ENCODE data around the gene DCANP1.

Gene DCANP1

GRCh38 chr5:135399794-135400542 is 47.2 kb downstream of the DCANP1 start:
- H3K27ac ChIP-seq = peak overlapping the region; percentile 83
- TF ChIP-seq ZFX (IDR thresholded peaks at IDR 0.05; ENCODE audit: borderline replicate concordance) = no peak
- no peak for TF ChIP-seq CTCF (IDR thresholded peaks at IDR 0.05)

DNA sequence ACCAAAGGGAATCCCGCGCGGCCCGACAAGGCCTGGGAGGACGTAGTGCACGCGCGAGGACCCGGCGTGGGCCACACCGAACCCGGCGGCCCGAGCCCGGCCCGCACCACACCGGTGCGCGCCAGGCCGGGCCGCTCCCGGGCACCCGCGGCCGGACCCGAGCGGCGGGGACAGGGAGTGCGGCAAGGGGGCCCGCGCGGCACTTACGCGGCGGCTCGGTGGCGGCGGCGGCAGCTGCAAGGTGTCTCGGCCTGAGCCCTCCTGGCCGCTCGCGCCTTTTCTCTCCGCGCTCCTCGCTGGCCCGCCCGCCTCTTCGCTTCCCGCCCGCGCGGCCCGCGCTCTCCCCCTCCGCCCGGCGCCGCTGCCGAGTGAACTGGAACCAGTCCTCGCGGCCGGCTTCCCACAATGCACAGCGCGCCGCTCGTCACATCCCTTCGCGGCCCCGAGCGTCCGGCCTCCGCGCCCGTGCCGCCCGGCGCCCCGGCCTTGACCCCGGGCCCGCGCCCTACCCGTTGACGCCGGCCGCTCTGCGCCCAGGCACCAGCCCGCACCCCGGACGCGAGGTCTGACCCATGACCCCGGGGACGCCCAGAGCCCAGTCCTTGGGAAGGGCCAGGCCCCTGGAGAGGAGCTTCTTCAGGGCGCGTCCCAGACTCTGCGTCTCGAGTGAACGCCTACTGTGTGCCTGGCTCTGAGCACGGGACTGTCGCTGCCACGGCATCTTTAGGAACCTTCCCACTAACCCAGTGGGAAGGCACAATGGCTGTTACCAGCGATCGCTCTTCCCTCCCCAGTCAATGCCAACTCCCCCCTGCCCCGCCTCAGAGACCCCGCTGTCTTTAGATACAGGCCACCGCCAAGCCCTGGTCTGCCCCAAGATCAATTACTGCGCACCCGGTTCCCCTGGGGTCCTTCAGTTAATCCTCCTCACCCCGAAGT is 48.0 kb downstream of the DCANP1 start, which contains the start of gene MACROH2A1:
Gene MACROH2A1 (minus strand): TSS at position 377 of the 939 bp plus-strand sequence. CDS start 10,138 bp downstream, outside the sequence.
- no peak for TF ChIP-seq CTCF (IDR thresholded peaks at IDR 0.05)
- TF ChIP-seq ZFX (IDR thresholded peaks at IDR 0.05; ENCODE audit: borderline replicate concordance) = no peak
- peak within 1 kb of the TSS; percentile 83 for H3K27ac ChIP-seq

DNA sequence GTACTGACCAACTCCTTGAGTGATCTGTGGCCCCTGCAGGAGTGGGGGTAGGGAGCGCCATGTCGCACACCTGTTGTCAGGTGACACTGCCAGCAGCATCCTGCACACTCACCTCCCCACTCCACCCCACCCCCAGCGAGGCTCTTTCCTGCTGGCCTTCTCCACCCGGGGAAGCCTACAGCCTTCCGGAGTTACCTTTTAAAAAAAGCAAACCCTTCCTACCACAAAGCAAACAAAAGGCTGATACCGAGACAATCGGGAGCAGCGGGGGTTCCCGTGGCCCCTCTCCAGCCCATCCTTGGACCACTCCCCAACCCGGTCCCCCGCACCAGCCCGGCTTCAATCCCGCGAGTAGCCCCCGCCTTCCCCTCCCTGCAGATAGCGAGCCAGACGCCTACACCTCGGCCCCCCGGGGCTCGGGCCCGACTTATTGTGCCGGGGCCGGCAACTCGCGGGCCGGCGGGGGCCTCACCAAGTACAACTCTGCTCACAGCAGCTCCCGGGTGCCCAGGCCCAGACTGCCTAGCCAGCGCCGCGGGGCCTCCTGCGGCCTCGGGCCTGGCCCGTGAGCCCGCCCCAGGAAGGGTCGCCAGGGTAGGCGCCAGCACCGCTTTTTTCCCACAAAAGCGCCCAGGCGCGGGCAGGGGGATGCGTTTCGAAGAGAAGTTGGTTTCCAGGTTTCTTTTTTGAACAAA is 48.8 kb downstream of the DCANP1 start:
- peak overlapping the region; percentile 83 for H3K27ac ChIP-seq

DNA sequence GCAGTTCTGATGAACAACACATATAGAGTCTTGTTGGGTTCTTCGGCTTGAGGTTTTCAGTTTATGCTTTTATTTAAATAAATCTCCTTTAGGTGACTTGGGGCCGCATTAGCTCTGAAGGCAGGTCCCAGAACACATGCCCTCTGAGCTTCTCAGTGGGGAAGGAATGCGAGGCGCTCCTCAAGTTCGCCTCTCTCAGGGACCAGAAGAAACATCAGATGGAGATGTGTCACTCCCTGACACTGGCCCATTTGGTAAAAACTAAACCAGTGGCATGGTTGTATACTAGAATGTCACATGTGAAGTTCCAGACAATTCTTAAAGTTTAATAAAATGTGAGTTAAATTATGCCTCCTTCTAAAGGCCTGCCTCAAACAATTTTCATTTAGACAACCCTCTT is 50.1 kb downstream of the DCANP1 start:
- H3K27ac ChIP-seq = no peak overlapping the region
- TF ChIP-seq ZFX (IDR thresholded peaks at IDR 0.05; ENCODE audit: borderline replicate concordance) (no peak), CTCF (IDR thresholded peaks at IDR 0.05) (no peak)

More for the DNA sequence above, 48.8 kb downstream of the DCANP1 start:
- TF ChIP-seq CTCF (IDR thresholded peaks at IDR 0.05) = no peak
- TF ChIP-seq ZFX (IDR thresholded peaks at IDR 0.05; ENCODE audit: borderline replicate concordance) = 0 out of 2 replicates have a peak, but pooled peaks have one; percentile 36

- TF ChIP-seq CTCF (IDR thresholded peaks at IDR 0.05) = no peak
- no peak for TF ChIP-seq ZFX (IDR thresholded peaks at IDR 0.05; ENCODE audit: borderline replicate concordance)
- no peak overlapping the region for H3K27ac ChIP-seq
Observed at GRCh38 chr5:135396459-135397055, 50.6 kb downstream of the DCANP1 start.

GRCh38 chr5:135395866-135396265 is 51.3 kb downstream of the DCANP1 start:
- TF ChIP-seq ZFX (IDR thresholded peaks at IDR 0.05; ENCODE audit: borderline replicate concordance) (no peak), CTCF (IDR thresholded peaks at IDR 0.05) (no peak)
- no peak overlapping the region for H3K27ac ChIP-seq

Data from 22Rv1 (cell line).